ENCODE measurements around the gene GNAL.
A peak's percentile ranks its signal among the peaks of the same experiment; 100 is the strongest.
"Not testable (repeated sequence)": the region's sequence is repeated elsewhere in the genome, so short reads cannot be mapped to it uniquely, and the experiment has no call there.

GNAL gene

GRCh38 chr18:11885278-11885947 lies 196.3 kb downstream of the GNAL start:
- DNase-seq: no peak

DNA sequence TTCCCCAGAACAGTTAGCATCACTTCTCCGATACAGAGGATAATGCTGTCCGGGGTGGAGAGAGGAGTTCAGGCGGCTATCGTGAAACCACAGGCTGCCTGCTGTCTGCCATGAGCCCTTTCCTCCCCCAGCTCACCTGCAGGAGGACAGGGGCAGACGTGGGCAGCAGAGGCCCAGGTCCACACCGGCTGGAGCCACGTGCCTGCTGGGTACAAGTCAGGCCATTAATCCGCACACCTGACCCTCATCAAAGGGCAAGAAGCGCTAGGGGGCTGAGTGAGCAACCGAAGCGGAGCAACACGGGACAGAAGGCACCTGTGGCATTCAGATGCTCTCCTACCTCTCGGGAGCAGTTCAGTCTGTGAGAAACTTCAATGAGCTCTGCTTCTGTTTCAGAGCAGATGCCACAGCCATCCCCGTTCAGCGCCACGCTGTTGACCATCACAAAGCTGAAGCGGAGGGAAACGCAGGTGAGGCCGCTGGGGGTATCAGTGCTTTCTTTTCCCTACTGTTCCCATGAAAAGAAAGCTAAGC lies 197.6 kb downstream of the GNAL start:
- no peak for DNase-seq

DNA sequence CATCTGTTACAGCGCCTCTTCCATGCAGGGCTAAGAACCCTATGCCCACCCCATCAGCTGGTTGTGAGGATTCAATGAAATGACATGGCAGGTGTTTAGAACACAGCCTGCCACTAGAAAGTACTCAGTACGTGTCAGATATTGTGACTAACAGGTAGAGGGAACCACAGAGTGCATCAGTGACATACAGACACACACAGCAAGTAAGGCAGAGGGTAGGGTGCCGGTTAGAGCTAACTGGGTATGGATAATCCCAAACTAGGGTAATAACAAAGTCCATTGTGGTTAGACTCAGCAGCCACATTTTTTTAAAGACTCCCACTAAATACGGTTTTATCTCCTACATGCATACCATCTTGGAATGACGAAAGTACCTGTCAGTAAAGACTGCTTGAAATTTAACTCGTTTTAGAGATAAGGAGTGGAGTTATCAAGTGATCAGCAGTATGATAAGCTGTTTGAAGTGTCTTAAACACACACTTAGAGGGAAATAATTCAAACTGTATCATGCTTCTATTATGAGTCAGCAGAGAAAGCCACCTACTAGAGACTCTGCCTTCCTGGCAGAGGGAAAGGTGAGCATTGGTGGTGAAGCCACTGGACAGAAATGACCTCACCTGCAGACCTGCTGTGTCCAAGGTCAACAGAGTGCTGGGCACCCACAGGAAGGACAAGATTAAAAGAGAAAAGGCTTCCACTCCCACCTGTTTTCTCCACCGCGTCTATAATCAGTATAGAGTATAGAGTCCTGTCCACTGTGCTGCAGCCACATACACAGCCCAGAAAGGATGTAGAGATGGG lies 198.5 kb downstream of the GNAL start:
- DNase-seq: peak; percentile 79

GRCh38 chr18:11888726-11889125 lies 199.7 kb downstream of the GNAL start:
- DNase-seq: no peak

DNA sequence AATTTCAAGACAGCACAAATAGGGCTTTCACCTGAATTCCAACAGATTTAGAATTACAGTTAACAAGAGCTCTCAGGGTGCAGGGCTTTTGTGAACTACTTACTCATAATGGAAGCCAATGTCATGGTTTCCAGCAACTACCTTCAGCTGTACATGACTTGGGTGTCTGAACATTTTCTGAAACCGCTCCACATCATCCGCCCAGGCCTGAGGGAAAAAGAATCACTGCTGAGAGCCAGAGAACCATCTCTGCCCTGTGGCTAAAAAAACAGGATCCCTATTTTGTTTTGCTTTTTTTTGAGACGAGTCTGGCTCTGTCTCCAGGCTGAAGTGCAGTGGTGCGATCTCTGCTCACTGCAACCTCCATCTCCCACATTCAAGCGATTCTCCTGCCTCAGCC lies 200.2 kb downstream of the GNAL start:
- no peak for DNase-seq

- no peak for DNase-seq
Measured at GRCh38 chr18:11891737-11892136, 202.7 kb downstream of the GNAL start.

DNA sequence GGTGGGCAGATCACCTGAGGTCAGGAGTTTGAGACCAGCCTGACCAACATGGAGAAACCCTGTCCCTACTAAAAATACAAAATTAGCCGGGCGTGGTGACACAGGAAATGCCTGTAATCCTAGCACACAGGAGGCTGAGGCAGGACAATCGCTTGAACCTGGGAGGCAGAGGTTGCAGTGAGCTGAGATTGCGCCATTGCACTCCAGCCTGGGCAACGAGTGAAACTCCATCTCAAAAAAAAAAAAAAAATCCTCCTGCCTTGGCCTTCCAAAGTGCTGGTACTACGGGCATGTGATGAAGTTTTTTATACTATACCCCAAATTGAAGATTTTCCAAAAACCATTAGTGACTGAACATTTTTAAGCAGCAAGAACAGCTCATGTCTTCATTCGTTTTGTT lies 203.4 kb downstream of the GNAL start:
- DNase-seq: not testable (repeated sequence)

DNA sequence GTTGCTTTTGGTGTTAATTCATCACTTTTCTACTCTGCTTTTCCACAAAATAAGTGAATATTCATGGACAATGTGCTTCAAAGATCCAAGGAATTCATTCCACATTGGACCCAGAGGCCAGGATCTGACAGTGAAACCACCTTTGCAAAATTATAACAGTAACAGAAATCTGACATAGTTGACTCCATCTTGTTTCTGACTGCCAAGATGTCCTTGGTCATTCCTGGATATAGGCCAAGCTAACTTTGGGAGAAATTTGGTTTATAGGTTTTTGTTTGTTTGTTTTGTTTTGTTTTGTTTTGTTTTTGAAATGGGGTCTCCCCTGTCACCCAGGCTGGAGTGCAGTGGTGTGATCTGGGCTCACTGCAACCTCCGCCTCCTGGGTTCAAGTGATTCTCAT lies 208.7 kb downstream of the GNAL start:
- DNase-seq: no peak

- DNase-seq: no peak
Measured at GRCh38 chr18:11899063-11899462, 210.0 kb downstream of the GNAL start.

GRCh38 chr18:11901826-11902438 lies 212.9 kb downstream of the GNAL start:
- no peak for DNase-seq

DNA sequence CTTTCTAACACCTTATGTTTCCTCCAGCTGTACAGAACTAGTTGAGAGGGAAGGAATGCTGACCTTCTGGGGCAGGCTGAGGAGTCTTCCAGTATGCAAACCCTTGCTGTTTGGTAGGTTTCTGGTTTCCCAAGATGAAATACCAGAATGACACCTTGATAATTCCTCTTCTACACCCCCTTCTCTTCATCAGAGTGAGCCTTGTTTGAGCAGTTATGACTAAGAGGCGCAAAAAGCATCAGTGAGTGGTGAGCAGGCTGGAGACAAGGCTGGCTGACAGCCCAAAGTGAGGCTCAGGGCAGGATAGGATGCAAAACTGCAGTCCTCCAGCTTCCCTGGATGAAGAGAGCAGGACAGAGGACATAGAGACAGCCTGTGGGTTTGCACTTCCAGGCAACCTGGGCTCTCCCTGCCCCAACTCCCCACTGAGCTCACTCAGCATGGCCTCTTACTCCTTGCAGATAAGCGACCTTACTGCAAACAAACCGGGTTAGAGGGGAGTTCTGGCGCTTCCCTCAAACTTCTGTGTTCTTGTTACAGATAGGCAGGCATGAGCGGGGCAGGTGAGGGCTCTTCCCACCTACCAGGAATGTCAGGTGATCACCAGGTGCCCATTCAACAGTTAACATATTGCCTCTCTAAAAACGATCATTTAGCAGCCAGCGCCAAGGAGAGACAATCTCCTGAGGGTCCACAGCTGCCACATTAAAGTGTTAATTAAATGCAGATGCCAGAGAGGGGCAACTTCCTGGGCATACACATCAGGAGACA lies 213.6 kb downstream of the GNAL start:
- DNase-seq: peak; percentile 53

- DNase-seq: no peak
Measured at GRCh38 chr18:11905613-11906012, 216.5 kb downstream of the GNAL start.

DNA sequence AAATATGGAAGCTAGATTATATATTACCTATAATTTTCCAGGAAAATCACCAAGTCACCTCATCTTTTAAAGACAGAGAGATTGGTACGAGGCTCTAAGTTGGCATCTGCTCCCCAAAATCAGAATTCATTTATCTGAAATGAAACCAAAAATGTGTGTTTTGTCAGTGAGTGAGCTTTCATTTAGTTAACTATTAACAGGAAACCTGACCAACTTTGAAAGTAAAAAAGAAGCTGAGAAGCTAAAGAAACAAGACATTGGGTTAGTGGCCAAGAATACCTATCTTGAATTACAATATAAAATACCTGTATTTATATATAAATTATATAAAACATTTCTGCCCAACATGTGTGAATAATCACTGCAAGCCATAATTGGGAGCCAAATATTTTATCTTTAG lies 217.1 kb downstream of the GNAL start:
- no peak for DNase-seq

GRCh38 chr18:11906926-11907874 lies 218.1 kb downstream of the GNAL start:
- DNase-seq: no peak

GRCh38 chr18:11908182-11909060 lies 219.4 kb downstream of the GNAL start, which contains the start of gene MPPE1:
Gene MPPE1, minus strand, starts transcription at chr18:11908317. Its CDS starts 11,053 bp downstream, at chr18:11897264.
- peak; percentile 72 for DNase-seq

DNA sequence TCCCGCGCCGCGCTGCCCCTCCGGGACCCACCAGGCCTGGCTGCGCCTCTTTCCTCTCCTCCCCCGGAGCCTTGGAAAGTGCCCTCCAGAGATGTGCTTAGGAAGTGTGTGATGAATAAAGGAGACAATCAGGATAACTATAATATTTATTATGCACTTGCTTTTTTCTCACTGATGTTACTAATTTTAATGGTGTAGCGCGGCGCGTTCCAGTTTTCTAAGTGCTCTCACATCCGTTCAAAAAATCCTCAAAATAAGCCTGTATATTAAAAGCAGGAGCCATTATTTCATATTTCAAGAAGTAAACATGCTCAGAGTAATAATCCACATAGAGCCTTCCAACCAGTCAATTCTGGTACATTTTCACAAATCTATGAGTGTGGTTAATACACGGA lies 220.0 kb downstream of the GNAL start:
- no peak for DNase-seq

- DNase-seq: no peak
Measured at GRCh38 chr18:11909591-11910026, 220.5 kb downstream of the GNAL start.

DNA sequence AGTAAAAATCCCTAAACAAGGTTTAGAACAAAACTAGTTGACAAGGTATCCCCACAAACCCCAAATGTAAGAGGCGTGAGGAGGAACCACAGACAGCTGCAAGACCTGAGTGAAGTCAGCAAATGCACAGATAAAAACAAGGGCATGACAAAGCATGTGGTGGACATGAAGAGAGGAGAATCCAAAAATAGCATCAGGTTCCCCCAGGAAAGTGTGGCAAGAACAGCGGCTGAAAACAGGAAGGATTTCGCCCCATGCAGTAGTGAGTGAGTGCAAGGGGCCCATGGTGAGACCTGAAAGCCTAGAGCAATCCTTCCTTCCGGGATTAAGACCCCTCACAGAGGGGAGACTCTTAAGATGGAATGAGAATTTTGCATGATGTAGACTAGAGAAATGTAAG lies 227.8 kb downstream of the GNAL start:
- DNase-seq: not testable (repeated sequence)

DNA sequence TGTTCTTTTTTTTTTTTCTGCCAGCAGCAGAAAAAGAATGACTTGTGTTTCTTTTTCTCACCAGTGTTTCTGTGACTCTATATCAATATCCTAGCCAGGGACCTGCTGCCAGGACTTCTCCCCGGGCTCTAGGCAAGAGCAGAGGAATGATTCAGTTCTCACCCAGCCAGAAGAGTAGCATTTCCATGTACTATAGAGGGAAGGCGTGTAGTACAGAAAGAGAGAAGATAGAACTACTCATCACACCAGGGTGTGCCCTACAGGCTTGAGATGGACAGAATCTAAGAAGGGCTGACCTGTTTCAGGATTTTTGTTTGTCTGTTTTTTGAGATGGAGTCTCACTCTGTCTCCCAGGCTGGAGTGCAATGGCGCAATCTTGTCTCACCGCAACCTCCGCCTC lies 230.5 kb downstream of the GNAL start:
- not testable (repeated sequence) for DNase-seq

DNA sequence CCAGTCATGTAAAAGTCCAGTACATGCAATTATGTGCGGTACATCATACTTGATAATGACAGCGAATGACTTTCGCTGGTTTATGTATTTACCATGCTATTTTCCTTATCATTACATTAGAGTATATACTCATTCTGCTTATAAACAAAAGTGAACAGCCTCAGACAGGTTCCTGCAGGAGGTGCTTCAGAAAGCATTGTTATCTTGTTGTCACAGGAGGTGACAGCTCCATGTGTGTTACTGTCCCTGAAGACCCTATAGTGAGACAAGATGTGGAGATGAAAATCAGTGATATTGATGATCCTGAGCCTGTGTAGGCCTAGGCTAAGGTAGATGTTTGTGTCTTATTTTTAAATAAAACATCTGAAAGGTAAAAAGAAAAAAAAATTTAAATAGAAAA lies 234.4 kb downstream of the GNAL start:
- no peak for DNase-seq
